ENCODE data around the gene PDS5B. TPM values are rescaled to one million over a fixed set of nuclear protein-coding genes. Genes with fewer than 3 reads are reported as not detected.

PDS5B gene
- total and polyA plus RNA-seq, 2 of the 8 experiments (the other 6 are each of a cell fraction or from before 2014, with no cell fraction given), result 5.5 to 54.6 TPM

DNA sequence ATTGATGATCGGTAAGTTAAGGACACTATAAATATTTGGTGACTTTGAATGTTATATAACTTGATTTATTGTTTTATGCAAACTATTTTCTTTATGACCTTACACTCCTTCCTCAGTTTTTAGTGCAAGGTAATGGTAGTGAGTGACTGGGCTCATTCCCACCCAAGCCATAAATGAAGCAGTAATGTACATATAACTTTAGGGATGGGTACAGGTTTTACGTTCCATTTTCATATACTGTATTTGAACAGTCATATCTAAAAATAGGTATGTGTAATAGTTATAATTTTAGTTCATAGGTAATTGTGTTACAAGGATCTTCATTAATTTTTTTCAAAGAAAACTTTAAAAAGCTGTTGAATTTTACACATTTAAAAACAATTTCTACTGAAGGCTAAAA lies 101.0 kb downstream of the PDS5B start:
- CTCF ChIA-PET (ENCODE audit: partially characterized antibody), result no interaction called here
- 97% methylated on average over 2 of the region's 2 CpGs; no CpG with 5 or more reads in 1 of the 2 experiments for WGBS, 2 experiments (ENCODE audit: extremely low coverage in 1 of 2, insufficient coverage in 1 of 2, insufficient read length in 1 of 2, insufficient replicate concordance in 2 of 2, low coverage in 1 of 2, low lambda C conversion rate in 2 of 2, missing lambda C conversion rate in 1 of 2)
- DNase-seq (ENCODE audit: low read depth in 1 of 2, low spot score in 2 of 2) (no peak), FAIRE-seq (no peak)
- Histone ChIP-seq H2AK5ac (ENCODE audit: low read depth, low read length) (no peak overlapping the region), H3K9me3 (ENCODE audit: insufficient read depth in 2 of 2, low read depth in 1 of 2, low read length in 1 of 2) (no peaks in the 10 kb centered on the region), H3K23me2 (ENCODE audit: low read depth, low read length) (no peaks in the 10 kb centered on the region), H3K4me2 (ENCODE audit: insufficient read depth in 1 of 2, low read depth in 2 of 2, low read length in 2 of 2) (no peak overlapping the region), H3K79me2 (ENCODE audit: control insufficient read depth in 1 of 2, insufficient read depth in 2 of 2, low read length in 2 of 2) (no peaks in the 10 kb centered on the region), H4K8ac (ENCODE audit: extremely low read depth, insufficient read depth, low read length) (no peak overlapping the region), H2BK20ac (ENCODE audit: low read length) (no peak overlapping the region), H2BK120ac (replicated peaks; ENCODE audit: low read depth, low read length) (no peak overlapping the region), H4K5ac (ENCODE audit: insufficient read length, low read depth, low read length) (no peak overlapping the region), H4K20me1 (replicated peaks in 1 of 2; ENCODE audit: control insufficient read depth in 1 of 2, insufficient read depth in 2 of 2, low read length in 2 of 2) (no peaks in the 10 kb centered on the region), H3K36me3 (ENCODE audit: control insufficient read depth in 2 of 4, insufficient read depth in 4 of 4, low read length in 3 of 4) (no peaks in the 10 kb centered on the region), H2AFZ (ENCODE audit: low read length) (no peak overlapping the region), H2BK5ac (ENCODE audit: low read depth, low read length) (no peak overlapping the region), H3K27me3 (replicated peaks in 1 of 4; ENCODE audit: control insufficient read depth in 3 of 4, extremely low read depth in 1 of 4, insufficient read depth in 3 of 4, low read length in 3 of 4) (no peaks in the 10 kb centered on the region), H3K4me3 (ENCODE audit: extremely low read depth in 1 of 4, insufficient read depth in 2 of 4, low read depth in 3 of 4, low read length in 4 of 4) (no peak overlapping the region), H3K56ac (replicated peaks; ENCODE audit: insufficient read length, low read depth, low read length) (no peak overlapping the region), H3K18ac (ENCODE audit: extremely low read depth, low read length) (no peak overlapping the region), H3K79me1 (ENCODE audit: low read depth, low read length) (no peaks in the 10 kb centered on the region), H2BK15ac (ENCODE audit: low read length) (no peak overlapping the region), H3K4ac (replicated peaks; ENCODE audit: insufficient read length, low read depth, low read length) (no peak overlapping the region), H3K27ac (ENCODE audit: low read depth, low read length) (no peak overlapping the region), H3K14ac (ENCODE audit: insufficient read length) (no peak overlapping the region), H2BK12ac (ENCODE audit: low read depth, low read length) (no peak overlapping the region), H3K23ac (ENCODE audit: insufficient read length) (no peak overlapping the region), H4K91ac (replicated peaks; ENCODE audit: insufficient read length, low read length) (no peak overlapping the region), H3K4me1 (replicated peaks in 1 of 4; ENCODE audit: control insufficient read depth in 3 of 4, insufficient read depth in 4 of 4, low read length in 3 of 4) (no peaks in the 10 kb centered on the region), H3K9ac (replicated peaks in 1 of 4; ENCODE audit: extremely low read depth in 1 of 4, low read depth in 3 of 4, low read length in 3 of 4) (no peak overlapping the region)
- TF ChIP-seq SP1 (IDR thresholded peaks at IDR 0.05; ENCODE audit: low read depth, low read length), result no peak
- no peak for TF ChIP-seq TEAD4 (IDR thresholded peaks at IDR 0.05; ENCODE audit: low read depth, low read length)
- no peak for TF ChIP-seq RNF2 (IDR thresholded peaks at IDR 0.05; ENCODE audit: borderline replicate concordance, low read depth, low read length, missing control alignments, poor library complexity, severe bottlenecking)
- TF ChIP-seq, protein P1, sequence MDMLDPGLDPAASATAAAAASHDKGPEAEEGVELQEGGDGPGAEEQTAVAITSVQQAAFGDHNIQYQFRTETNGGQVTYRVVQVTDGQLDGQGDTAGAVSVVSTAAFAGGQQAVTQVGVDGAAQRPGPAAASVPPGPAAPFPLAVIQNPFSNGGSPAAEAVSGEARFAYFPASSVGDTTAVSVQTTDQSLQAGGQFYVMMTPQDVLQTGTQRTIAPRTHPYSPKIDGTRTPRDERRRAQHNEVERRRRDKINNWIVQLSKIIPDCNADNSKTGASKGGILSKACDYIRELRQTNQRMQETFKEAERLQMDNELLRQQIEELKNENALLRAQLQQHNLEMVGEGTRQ (IDR thresholded peaks at IDR 0.05; ENCODE audit: low read length), result no peak
- POLR2A ChIA-PET (ENCODE audit: partially characterized antibody), result no interaction called here

Data from H1 (cell line).